GM19035 (cell line): ENCODE results near the gene ZGLP1.

Experiments
- ATAC-seq: cut with Tn5 transposase; IDR thresholded peaks from one replicate; pipeline ENCODE4 v1.9.1; 2021; ENCODE audit not compliant: unreplicated experiment

Gene ZGLP1

GRCh38 chr19:10295305-10295846, 14.2 kb downstream of the ZGLP1 start:
- peak; percentile 40 for ATAC-seq

- no peak for ATAC-seq
Observed at GRCh38 chr19:10294368-10294697, 15.3 kb downstream of the ZGLP1 start.

- no peak for ATAC-seq
Observed at GRCh38 chr19:10293637-10294367, 15.8 kb downstream of the ZGLP1 start.

DNA sequence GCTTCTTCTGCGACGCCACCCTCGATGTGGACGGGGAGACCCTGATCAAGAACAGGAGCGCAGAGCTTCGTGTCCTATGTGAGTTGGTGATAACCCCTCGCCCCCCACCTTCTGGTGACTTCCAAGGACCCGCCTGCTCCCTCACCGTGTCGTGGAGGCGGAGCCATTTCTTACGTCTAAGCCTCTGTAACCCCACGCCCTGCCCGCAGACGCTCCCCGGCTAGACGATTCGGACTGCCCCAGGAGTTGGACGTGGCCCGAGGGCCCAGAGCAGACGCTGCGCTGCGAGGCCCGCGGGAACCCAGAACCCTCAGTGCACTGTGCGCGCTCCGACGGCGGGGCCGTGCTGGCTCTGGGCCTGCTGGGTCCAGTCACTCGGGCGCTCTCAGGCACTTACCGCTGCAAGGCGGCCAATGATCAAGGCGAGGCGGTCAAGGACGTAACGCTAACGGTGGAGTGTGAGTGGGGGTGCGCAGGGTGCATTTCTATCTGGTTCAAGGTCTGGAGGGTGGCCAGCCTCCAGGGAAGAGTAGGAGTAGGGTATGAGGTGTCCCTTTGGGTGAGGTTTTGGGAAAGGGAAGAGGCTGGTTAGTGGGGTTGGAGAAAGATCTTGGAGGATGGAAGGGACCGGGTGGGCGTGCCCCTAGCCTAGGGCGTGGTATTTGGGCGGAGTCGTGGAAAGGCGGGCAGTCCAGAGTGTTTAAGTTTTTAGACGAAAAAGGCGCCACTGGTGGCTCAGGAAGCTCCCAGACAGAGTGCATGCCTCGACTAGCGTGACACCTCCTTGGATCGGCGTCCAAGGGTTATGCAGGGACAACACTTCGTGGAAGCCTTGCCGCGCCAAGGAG, 16.6 kb downstream of the ZGLP1 start:
- no peak for ATAC-seq

DNA sequence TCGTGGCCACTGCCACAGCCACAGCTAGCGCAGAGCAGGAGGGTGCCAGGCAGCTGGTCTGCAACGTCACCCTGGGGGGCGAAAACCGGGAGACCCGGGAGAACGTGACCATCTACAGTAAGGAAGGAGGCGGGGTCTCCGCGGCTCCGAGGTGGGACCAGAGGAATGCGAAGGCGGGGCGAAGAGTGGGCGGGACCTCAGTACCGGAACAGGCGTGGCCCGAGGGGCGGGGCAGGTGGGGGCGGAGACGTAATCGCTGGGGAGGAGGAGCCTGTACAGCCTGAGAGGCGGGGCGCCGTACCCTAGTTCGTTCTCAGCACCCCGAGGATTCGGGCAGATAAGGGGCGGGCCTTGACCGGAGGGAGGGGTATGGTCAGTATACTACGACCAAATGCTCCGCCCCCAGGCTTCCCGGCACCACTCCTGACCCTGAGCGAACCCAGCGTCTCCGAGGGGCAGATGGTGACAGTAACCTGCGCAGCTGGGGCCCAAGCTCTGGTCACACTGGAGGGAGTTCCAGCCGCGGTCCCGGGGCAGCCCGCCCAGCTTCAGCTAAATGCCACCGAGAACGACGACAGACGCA, 17.3 kb downstream of the ZGLP1 start:
- ATAC-seq: peak; percentile 58

- ATAC-seq: no peak
Observed at GRCh38 chr19:10291554-10292205, 17.9 kb downstream of the ZGLP1 start.

GRCh38 chr19:10290876-10291553, 18.6 kb downstream of the ZGLP1 start:
- no peak for ATAC-seq

DNA sequence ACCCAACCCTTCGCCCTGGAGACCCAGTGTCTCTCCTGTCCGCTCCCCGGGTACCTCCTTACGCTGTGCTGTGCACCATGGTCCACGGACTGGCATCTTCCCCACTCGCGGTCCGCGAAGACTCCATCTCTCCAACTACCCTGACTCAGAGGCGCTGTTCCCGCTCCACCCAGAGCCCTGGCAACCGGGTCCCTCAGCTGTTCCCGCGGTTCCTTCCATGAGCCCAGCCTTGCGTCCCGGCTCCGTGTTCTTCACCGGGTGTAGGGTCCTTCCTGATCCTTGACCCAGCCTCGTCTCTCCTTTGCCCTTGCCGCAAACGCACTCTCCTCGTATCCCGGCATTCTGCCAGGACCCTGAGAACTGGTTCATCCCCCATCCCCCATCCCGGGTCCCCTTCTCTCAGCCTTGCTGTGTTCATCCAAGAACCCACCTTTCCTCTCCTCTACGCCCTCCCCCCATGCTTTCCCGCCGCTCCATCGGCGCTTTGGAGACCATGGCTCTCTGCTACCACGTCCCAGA, 19.2 kb downstream of the ZGLP1 start:
- no peak for ATAC-seq

DNA sequence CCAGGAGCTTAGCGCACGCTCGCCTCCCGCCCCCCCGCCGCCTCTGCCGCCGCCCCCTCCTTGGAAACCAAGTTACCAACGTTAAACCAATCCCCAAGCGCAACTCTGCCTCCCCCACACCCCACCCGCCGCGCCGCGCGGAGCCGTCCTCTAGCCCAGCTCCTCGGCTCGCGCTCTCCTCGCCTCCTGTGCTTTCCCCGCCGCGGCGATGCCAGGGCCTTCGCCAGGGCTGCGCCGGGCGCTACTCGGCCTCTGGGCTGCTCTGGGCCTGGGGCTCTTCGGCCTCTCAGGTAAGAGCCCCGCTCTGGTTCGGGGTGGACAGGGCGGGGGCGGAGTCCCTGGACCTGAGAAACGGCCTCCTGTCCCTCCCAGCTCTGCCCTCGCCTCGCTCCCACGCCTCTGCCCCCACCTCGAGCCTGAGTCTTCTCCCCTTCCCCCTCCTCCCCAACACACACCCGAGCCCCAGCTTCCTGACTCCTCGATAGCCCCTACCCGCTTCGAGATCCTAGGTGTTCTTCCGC, 19.7 kb downstream of the ZGLP1 start, which contains the start of gene ICAM5:
TSS of gene ICAM5 (plus strand) at position 117 of the 521 bp plus-strand sequence. CDS start at position 209, 92 bp downstream.
- ATAC-seq: no peak

GRCh38 chr19:10289167-10289835, 20.3 kb downstream of the ZGLP1 start:
- ATAC-seq: no peak

DNA sequence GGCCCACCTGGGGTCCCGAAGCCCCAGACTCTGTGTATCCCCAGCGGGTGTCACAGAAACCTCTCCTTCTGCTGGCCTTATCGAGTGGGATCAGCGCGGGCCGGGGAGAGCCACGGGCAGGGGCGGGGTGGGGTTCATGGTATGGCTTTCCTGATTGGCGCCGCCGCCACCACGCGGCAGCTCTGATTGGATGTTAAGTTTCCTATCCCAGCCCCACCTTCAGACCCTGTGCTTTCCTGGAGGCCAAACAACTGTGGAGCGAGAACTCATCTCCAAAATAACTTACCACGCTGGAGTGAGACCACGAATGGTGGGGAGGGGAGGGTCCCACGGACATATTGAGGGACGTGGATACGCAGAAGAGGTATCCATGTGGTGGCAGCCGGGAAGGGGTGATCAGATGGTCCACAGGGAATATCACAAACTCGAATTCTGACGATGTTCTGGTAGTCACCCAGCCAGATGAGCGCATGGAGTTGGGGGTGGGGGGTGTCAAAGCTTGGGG, 20.9 kb downstream of the ZGLP1 start:
- ATAC-seq: no peak

DNA sequence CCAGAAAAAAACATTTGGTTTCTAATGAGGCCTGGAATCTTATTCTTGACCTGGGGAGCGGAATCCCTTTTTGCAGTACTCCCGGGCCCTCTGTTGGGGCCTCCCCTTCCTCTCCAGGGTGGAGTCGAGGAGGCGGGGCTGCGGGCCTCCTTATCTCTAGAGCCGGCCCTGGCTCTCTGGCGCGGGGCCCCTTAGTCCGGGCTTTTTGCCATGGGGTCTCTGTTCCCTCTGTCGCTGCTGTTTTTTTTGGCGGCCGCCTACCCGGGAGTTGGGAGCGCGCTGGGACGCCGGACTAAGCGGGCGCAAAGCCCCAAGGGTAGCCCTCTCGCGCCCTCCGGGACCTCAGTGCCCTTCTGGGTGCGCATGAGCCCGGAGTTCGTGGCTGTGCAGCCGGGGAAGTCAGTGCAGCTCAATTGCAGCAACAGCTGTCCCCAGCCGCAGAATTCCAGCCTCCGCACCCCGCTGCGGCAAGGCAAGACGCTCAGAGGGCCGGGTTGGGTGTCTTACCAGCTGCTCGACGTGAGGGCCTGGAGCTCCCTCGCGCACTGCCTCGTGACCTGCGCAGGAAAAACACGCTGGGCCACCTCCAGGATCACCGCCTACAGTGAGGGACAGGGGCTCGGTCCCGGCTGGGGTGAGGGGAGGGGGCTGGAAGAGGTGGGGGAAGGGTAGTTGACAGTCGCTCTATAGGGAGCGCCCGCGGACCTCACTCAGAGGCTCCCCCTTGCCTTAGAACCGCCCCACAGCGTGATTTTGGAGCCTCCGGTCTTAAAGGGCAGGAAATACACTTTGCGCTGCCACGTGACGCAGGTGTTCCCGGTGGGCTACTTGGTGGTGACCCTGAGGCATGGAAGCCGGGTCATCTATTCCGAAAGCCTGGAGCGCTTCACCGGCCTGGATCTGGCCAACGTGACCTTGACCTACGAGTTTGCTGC, 22.5 kb downstream of the ZGLP1 start, which contains the start of gene ICAM4:
TSS of gene ICAM4 (plus strand) at position 153 of the 935 bp plus-strand sequence. CDS start at position 211, 58 bp downstream.
- ATAC-seq: no peak

GRCh38 chr19:10285393-10285792, 24.2 kb downstream of the ZGLP1 start:
- no peak for ATAC-seq

DNA sequence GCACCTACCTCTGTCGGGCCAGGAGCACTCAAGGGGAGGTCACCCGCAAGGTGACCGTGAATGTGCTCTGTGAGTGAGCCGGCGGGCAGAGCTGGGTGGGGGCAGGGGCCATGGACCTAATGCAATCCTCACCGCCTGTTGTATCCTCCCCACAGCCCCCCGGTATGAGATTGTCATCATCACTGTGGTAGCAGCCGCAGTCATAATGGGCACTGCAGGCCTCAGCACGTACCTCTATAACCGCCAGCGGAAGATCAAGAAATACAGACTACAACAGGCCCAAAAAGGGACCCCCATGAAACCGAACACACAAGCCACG, 24.7 kb downstream of the ZGLP1 start:
- no peak for ATAC-seq

DNA sequence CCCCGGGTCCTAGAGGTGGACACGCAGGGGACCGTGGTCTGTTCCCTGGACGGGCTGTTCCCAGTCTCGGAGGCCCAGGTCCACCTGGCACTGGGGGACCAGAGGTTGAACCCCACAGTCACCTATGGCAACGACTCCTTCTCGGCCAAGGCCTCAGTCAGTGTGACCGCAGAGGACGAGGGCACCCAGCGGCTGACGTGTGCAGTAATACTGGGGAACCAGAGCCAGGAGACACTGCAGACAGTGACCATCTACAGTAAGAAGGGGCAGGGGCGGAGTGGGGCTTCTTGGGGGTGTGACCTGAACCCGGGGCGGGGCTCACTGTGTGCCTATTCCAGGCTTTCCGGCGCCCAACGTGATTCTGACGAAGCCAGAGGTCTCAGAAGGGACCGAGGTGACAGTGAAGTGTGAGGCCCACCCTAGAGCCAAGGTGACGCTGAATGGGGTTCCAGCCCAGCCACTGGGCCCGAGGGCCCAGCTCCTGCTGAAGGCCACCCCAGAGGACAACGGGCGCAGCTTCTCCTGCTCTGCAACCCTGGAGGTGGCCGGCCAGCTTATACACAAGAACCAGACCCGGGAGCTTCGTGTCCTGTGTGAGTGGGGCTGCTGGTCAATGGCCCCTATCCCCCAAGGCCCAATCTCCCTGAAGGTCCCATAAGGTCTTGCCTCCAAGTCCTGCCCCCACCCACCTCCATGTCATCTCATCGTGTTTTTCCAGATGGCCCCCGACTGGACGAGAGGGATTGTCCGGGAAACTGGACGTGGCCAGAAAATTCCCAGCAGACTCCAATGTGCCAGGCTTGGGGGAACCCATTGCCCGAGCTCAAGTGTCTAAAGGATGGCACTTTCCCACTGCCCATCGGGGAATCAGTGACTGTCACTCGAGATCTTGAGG, 25.3 kb downstream of the ZGLP1 start:
- ATAC-seq: no peak

GRCh38 chr19:10283301-10284064, 26.1 kb downstream of the ZGLP1 start:
- no peak for ATAC-seq
